ENCODE measurements around the gene NECAB2. TPM values are rescaled to one million over a fixed set of nuclear protein-coding genes. Genes with fewer than 3 reads are reported as not detected.

The NECAB2 gene
- total and polyA plus RNA-seq, 4 donors: 0.10 to 0.57 (median 0.39) TPM

GRCh38 chr16:84021488-84021887 lies 53.4 kb downstream of the NECAB2 start:
- no peak overlapping the region for H3K4me3 ChIP-seq
- no peaks in the 10 kb centered on the region for H3K4me1 ChIP-seq (ENCODE audit: control insufficient read depth in 5 of 5, insufficient read depth in 5 of 5, low read length in 5 of 5)
- peaks cover 0 to 9% (median 3%) of the 10 kb centered on the region in 4 donors for H3K9me3 ChIP-seq (ENCODE audit: control insufficient read depth in 4 of 4, insufficient read depth in 3 of 4, low read length in 3 of 4)
- H3K27ac ChIP-seq (ENCODE audit: low read depth in 1 of 2, low read length in 1 of 2): no peak overlapping the region
- ATAC-seq (ENCODE audit: insufficient read depth, low FRiP score): no peak
- DNase-seq: no peak
- no peak for TF ChIP-seq CTCF (IDR thresholded peaks at IDR 0.05; ENCODE audit: control extremely low read depth, extremely low read depth)
- WGBS, 2 donors: 78 to 91% methylated on average over 5 of the region's 5 CpGs
- H3K36me3 ChIP-seq (ENCODE audit: control insufficient read depth in 4 of 4, insufficient read depth in 4 of 4, low read length in 4 of 4): no peaks in the 10 kb centered on the region
- no peaks in the 10 kb centered on the region for H3K27me3 ChIP-seq (ENCODE audit: control insufficient read depth in 3 of 3, insufficient read depth in 3 of 3, low read length in 2 of 3)
- no peak overlapping the region for H3K9ac ChIP-seq (ENCODE audit: insufficient read depth in 1 of 2, low read length in 2 of 2)

- H3K27me3 ChIP-seq (ENCODE audit: control insufficient read depth in 3 of 3, insufficient read depth in 3 of 3, low read length in 2 of 3): no peaks in the 10 kb centered on the region
- peaks cover 0 to 3% (median 0%) of the 10 kb centered on the region in 5 donors for H3K4me1 ChIP-seq (ENCODE audit: control insufficient read depth in 5 of 5, insufficient read depth in 5 of 5, low read length in 5 of 5)
- H3K9ac ChIP-seq (ENCODE audit: insufficient read depth in 1 of 2, low read length in 2 of 2): no peak overlapping the region
- WGBS, 2 donors: 72 to 86% methylated on average over 11 of the region's 11 CpGs
- H3K27ac ChIP-seq (ENCODE audit: low read depth in 1 of 2, low read length in 1 of 2): no peak overlapping the region
- TF ChIP-seq CTCF (IDR thresholded peaks at IDR 0.05; ENCODE audit: control extremely low read depth, extremely low read depth): no peak
- no peaks in the 10 kb centered on the region for H3K36me3 ChIP-seq (ENCODE audit: control insufficient read depth in 4 of 4, insufficient read depth in 4 of 4, low read length in 4 of 4)
- H3K4me3 ChIP-seq: no peak overlapping the region
- H3K9me3 ChIP-seq (ENCODE audit: control insufficient read depth in 4 of 4, insufficient read depth in 3 of 4, low read length in 3 of 4): peaks cover 0 to 9% (median 4%) of the 10 kb centered on the region in 4 donors
- DNase-seq (no peak), ATAC-seq (ENCODE audit: insufficient read depth, low FRiP score) (no peak)
Observed at GRCh38 chr16:84022644-84023043, 54.6 kb downstream of the NECAB2 start.

- DNase-seq: no peak
- TF ChIP-seq CTCF (IDR thresholded peaks at IDR 0.05; ENCODE audit: control extremely low read depth, extremely low read depth): no peak
- H3K9ac ChIP-seq (ENCODE audit: insufficient read depth in 1 of 2, low read length in 2 of 2): no peak overlapping the region
- H3K27ac ChIP-seq (ENCODE audit: low read depth in 1 of 2, low read length in 1 of 2): no peak overlapping the region
- H3K36me3 ChIP-seq (ENCODE audit: control insufficient read depth in 4 of 4, insufficient read depth in 4 of 4, low read length in 4 of 4): no peaks in the 10 kb centered on the region
- H3K27me3 ChIP-seq (ENCODE audit: control insufficient read depth in 3 of 3, insufficient read depth in 3 of 3, low read length in 2 of 3): no peaks in the 10 kb centered on the region
- H3K4me1 ChIP-seq (ENCODE audit: control insufficient read depth in 5 of 5, insufficient read depth in 5 of 5, low read length in 5 of 5): peaks cover 0 to 3% (median 0%) of the 10 kb centered on the region in 5 donors
- H3K9me3 ChIP-seq (ENCODE audit: control insufficient read depth in 4 of 4, insufficient read depth in 3 of 4, low read length in 3 of 4): peaks cover 0 to 8% (median 2%) of the 10 kb centered on the region in 4 donors
- 81 to 83% methylated on average over 9 of the region's 9 CpGs for WGBS, 2 donors
- no peak for ATAC-seq (ENCODE audit: insufficient read depth, low FRiP score)
- no peak overlapping the region for H3K4me3 ChIP-seq
Observed at GRCh38 chr16:84024854-84025253, 56.8 kb downstream of the NECAB2 start.

- ATAC-seq (ENCODE audit: insufficient read depth, low FRiP score): no peak
- WGBS, 2 donors: 83 to 89% methylated on average over 10 of the region's 10 CpGs
- H3K36me3 ChIP-seq (ENCODE audit: control insufficient read depth in 4 of 4, insufficient read depth in 4 of 4, low read length in 4 of 4): no peaks in the 10 kb centered on the region
- no peak for DNase-seq
- H3K9ac ChIP-seq (ENCODE audit: insufficient read depth in 1 of 2, low read length in 2 of 2): no peak overlapping the region
- H3K9me3 ChIP-seq (ENCODE audit: control insufficient read depth in 4 of 4, insufficient read depth in 3 of 4, low read length in 3 of 4): peaks cover 0 to 7% (median 0%) of the 10 kb centered on the region in 4 donors
- no peak overlapping the region for H3K4me3 ChIP-seq
- TF ChIP-seq CTCF (IDR thresholded peaks at IDR 0.05; ENCODE audit: control extremely low read depth, extremely low read depth): no peak
- H3K27me3 ChIP-seq (ENCODE audit: control insufficient read depth in 3 of 3, insufficient read depth in 3 of 3, low read length in 2 of 3): no peaks in the 10 kb centered on the region
- no peak overlapping the region for H3K27ac ChIP-seq (ENCODE audit: low read depth in 1 of 2, low read length in 1 of 2)
- peaks cover 0 to 3% (median 0%) of the 10 kb centered on the region in 5 donors for H3K4me1 ChIP-seq (ENCODE audit: control insufficient read depth in 5 of 5, insufficient read depth in 5 of 5, low read length in 5 of 5)
Observed at GRCh38 chr16:84026606-84027005, 58.6 kb downstream of the NECAB2 start.

All from lung (tissue), 12 donors.